WTC11 (cell line): ENCODE data around the gene WDR83.

Experiments
- ETV6 ChIP-seq: sonication (generic); formaldehyde crosslinking; IDR thresholded peaks from 2 replicates; pipeline ENCODE4 v1.8.1; 2022; ENCODE audit warnings: mild to moderate bottlenecking, missing genetic modification reagents
- JUN ChIP-seq: sonication (generic); formaldehyde crosslinking; IDR thresholded peaks from 2 replicates; pipeline ENCODE4 v1.8.0; 2023; ENCODE audit warnings: mild to moderate bottlenecking, missing genetic modification reagents
- NR2C2 ChIP-seq: sonication (generic); formaldehyde crosslinking; IDR thresholded peaks from 2 replicates; pipeline ENCODE4 v1.8.0; 2022; ENCODE audit warnings: mild to moderate bottlenecking, missing genetic modification reagents
- NR3C1 ChIP-seq: sonication (generic); formaldehyde crosslinking; conservative IDR thresholded peaks from 2 replicates; pipeline ENCODE4 v1.8.1; 2023; ENCODE audit warnings: low read depth, mild to moderate bottlenecking, missing genetic modification reagents
- ZNF232 ChIP-seq: sonication (generic); formaldehyde crosslinking; IDR thresholded peaks from 2 replicates; pipeline ENCODE4 v1.8.0; 2022; ENCODE audit warnings: mild to moderate bottlenecking, missing genetic modification reagents
- TF ChIP-seq, protein P1 (sequence below): sonication (generic); formaldehyde crosslinking; IDR thresholded peaks from 2 replicates; pipeline ENCODE4 v1.8.1; 2023; ENCODE audit warnings: mild to moderate bottlenecking, moderate library complexity, missing genetic modification reagents
- TF ChIP-seq, protein P2 (sequence below): fragments of 200-600 bp; IDR thresholded peaks from 2 replicates; pipeline ENCODE4 v1.8.0; 2022; ENCODE audit warnings: antibody characterized with exemption

DNA sequence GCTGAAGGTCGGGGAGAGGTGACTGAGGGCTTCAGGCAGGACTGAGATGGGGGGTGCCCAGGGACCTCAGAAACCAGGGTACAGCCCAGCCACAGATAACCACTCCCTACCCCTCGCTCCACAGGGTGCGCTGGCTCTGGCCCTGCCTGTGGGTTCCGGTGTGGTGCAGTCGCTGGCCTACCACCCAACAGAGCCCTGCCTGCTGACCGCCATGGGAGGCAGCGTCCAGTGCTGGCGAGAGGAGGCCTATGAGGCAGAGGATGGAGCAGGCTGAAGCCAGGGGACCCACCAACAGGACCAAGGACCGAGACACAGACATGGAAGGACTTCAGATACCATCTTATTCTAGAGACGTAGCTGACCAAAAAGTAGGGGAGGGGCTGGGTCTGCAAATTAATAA lies 8.8 kb downstream of the WDR83 start:
- TF ChIP-seq NR3C1 (CRISPR knock-in tag) (no peak), NR2C2 (CRISPR knock-in tag) (no peak), JUN (CRISPR knock-in tag) (no peak), ZNF232 (CRISPR knock-in tag) (no peak), ETV6 (CRISPR knock-in tag) (no peak)
- TF ChIP-seq, protein P1, sequence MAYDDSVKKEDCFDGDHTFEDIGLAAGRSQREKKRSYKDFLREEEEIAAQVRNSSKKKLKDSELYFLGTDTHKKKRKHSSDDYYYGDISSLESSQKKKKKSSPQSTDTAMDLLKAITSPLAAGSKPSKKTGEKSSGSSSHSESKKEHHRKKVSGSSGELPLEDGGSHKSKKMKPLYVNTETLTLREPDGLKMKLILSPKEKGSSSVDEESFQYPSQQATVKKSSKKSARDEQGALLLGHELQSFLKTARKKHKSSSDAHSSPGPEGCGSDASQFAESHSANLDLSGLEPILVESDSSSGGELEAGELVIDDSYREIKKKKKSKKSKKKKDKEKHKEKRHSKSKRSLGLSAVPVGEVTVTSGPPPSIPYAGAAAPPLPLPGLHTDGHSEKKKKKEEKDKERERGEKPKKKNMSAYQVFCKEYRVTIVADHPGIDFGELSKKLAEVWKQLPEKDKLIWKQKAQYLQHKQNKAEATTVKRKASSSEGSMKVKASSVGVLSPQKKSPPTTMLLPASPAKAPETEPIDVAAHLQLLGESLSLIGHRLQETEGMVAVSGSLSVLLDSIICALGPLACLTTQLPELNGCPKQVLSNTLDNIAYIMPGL (CRISPR knock-in tag): no peak
- TF ChIP-seq, protein P2, sequence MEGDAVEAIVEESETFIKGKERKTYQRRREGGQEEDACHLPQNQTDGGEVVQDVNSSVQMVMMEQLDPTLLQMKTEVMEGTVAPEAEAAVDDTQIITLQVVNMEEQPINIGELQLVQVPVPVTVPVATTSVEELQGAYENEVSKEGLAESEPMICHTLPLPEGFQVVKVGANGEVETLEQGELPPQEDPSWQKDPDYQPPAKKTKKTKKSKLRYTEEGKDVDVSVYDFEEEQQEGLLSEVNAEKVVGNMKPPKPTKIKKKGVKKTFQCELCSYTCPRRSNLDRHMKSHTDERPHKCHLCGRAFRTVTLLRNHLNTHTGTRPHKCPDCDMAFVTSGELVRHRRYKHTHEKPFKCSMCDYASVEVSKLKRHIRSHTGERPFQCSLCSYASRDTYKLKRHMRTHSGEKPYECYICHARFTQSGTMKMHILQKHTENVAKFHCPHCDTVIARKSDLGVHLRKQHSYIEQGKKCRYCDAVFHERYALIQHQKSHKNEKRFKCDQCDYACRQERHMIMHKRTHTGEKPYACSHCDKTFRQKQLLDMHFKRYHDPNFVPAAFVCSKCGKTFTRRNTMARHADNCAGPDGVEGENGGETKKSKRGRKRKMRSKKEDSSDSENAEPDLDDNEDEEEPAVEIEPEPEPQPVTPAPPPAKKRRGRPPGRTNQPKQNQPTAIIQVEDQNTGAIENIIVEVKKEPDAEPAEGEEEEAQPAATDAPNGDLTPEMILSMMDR: no peak
